ENCODE measurements around the gene DAAM2. TPM values are rescaled to one million over a fixed set of nuclear protein-coding genes. Genes with fewer than 3 reads are reported as not detected.

Gene DAAM2
- total RNA-seq, 1 experiment from 2014 or later: not detected

DNA sequence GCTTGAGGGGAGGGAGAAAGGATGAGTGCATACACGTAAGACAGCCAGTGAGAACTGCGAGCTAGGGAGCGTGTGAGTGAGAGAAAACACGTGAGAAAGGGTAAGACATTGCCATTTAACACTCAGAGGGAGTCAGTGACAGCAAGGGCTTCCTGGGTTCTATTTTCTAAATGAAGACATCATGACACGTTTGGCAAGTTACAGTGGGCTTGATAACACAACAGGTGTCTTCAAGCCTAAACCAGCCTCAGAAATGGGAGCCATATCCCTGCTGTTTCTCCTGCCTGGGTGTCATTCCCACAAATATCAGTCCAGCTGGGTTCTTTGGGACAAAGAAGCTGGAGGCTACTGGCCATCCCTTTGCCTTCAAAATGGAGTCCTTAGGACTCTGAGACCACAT, 159.0 kb downstream of the DAAM2 start:
- TF ChIP-seq, protein P1, sequence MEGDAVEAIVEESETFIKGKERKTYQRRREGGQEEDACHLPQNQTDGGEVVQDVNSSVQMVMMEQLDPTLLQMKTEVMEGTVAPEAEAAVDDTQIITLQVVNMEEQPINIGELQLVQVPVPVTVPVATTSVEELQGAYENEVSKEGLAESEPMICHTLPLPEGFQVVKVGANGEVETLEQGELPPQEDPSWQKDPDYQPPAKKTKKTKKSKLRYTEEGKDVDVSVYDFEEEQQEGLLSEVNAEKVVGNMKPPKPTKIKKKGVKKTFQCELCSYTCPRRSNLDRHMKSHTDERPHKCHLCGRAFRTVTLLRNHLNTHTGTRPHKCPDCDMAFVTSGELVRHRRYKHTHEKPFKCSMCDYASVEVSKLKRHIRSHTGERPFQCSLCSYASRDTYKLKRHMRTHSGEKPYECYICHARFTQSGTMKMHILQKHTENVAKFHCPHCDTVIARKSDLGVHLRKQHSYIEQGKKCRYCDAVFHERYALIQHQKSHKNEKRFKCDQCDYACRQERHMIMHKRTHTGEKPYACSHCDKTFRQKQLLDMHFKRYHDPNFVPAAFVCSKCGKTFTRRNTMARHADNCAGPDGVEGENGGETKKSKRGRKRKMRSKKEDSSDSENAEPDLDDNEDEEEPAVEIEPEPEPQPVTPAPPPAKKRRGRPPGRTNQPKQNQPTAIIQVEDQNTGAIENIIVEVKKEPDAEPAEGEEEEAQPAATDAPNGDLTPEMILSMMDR (IDR thresholded peaks at IDR 0.05; ENCODE audit: unreplicated experiment): no peak
- no peaks in the 10 kb centered on the region for H3K9me3 Mint-ChIP-seq (ENCODE audit: unreplicated experiment)
- no peak for DNase-seq (ENCODE audit: unreplicated experiment)
- ChIA-PET POLR2A (no interaction called here), CTCF (interaction anchor here (0.7 to 1.3 kb wide), 2 partner anchors 30 to 31 kb away, joined by 3 to 5 read pairs; no protein-coding TSS in a partner anchor)
- no peaks in the 10 kb centered on the region for H3K36me3 Mint-ChIP-seq (ENCODE audit: insufficient read depth, unreplicated experiment)
- no peaks in the 10 kb centered on the region for H3K27me3 Mint-ChIP-seq (ENCODE audit: insufficient read depth, unreplicated experiment)
- no TSS peak for BruUV-seq (replicated peaks)
- intact Hi-C loops (cut with micrococcal nuclease): no loop called here
- H3K4me3 Mint-ChIP-seq (ENCODE audit: unreplicated experiment): no peak overlapping the region
- H3K4me1 Mint-ChIP-seq (ENCODE audit: insufficient read depth, unreplicated experiment): no peaks in the 10 kb centered on the region
- no peak overlapping the region for H3K27ac Mint-ChIP-seq (ENCODE audit: low read depth, unreplicated experiment)

- no peak overlapping the region for H3K4me3 Mint-ChIP-seq (ENCODE audit: unreplicated experiment)
- H3K36me3 Mint-ChIP-seq (ENCODE audit: insufficient read depth, unreplicated experiment): no peaks in the 10 kb centered on the region
- BruUV-seq (replicated peaks): no TSS peak
- H3K9me3 Mint-ChIP-seq (ENCODE audit: unreplicated experiment): no peaks in the 10 kb centered on the region
- ChIA-PET POLR2A (no interaction called here), CTCF (interaction anchor here (0.7 to 1.3 kb wide), 2 partner anchors 29 to 32 kb away, joined by 3 to 5 read pairs; no protein-coding TSS in a partner anchor)
- no peaks in the 10 kb centered on the region for H3K4me1 Mint-ChIP-seq (ENCODE audit: insufficient read depth, unreplicated experiment)
- no peak overlapping the region for H3K27ac Mint-ChIP-seq (ENCODE audit: low read depth, unreplicated experiment)
- TF ChIP-seq, protein P1 (IDR thresholded peaks at IDR 0.05; ENCODE audit: unreplicated experiment): no peak
- intact Hi-C loops (cut with micrococcal nuclease): no loop called here
- no peak for DNase-seq (ENCODE audit: unreplicated experiment)
- no peaks in the 10 kb centered on the region for H3K27me3 Mint-ChIP-seq (ENCODE audit: insufficient read depth, unreplicated experiment)
These were observed 159.5 kb downstream of the DAAM2 start for GRCh38 chr6:39951716-39952115.

DNA sequence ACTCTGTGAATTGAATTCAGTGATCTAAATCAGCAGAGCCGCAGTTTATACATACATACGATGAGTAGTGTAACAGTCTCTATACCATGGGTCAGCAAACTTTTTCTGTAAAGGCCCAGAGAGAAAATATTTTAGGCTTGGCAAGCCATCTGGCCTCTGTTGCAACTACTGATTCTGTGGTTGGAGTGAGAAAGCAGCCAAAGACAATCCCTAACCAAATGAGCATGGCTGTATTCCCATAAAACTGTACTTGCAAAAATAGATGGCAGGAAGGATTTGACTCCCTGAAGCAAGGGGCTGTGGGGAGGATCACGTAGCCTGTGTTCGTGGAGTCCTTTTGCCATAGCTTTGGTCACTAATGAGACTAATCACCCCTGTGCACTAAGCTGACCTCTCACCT, 160.0 kb downstream of the DAAM2 start:
- CTCF ChIA-PET: no interaction called here
- Mint-ChIP-seq H3K27ac (ENCODE audit: low read depth, unreplicated experiment) (no peak overlapping the region), H3K9me3 (ENCODE audit: unreplicated experiment) (no peaks in the 10 kb centered on the region), H3K4me3 (ENCODE audit: unreplicated experiment) (no peak overlapping the region), H3K27me3 (ENCODE audit: insufficient read depth, unreplicated experiment) (no peaks in the 10 kb centered on the region), H3K36me3 (ENCODE audit: insufficient read depth, unreplicated experiment) (no peaks in the 10 kb centered on the region), H3K4me1 (ENCODE audit: insufficient read depth, unreplicated experiment) (no peaks in the 10 kb centered on the region)
- intact Hi-C loops (cut with micrococcal nuclease): no loop called here
- POLR2A ChIA-PET: no interaction called here
- TF ChIP-seq, protein P1 (IDR thresholded peaks at IDR 0.05; ENCODE audit: unreplicated experiment): no peak
- BruUV-seq (replicated peaks): no TSS peak
- no peak for DNase-seq (ENCODE audit: unreplicated experiment)

DNA sequence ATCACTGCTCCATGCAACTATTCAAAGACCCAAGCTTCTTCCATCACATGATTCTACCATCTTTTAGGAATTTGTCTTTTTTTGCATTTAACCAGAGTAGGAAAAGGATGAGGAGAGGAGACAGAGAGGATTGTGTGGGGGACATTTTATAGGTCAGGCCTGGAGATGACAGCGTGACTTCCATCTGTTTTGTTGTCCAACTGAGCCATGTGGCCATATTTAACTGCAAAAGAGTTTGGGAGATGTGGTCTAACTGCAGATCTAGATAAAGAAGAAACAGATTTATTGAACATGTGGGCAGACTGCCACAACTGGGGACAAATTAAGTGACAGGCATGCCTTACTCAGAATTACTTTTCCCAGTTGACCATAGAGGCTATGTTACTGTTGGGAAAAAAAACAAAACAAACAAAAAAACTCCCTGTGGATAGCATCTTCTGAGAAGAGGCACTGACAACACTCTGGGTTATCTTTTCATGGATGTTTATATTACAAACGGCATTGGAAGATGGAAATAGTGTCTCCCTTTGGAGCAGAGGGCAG, 161.0 kb downstream of the DAAM2 start:
- POLR2A ChIA-PET: no interaction called here
- CTCF ChIA-PET: interaction anchor here (0.6 kb wide), 2 partner anchors 18 to 601 kb away, joined by 3 read pairs; no protein-coding TSS in a partner anchor
- no peak overlapping the region for H3K4me3 Mint-ChIP-seq (ENCODE audit: unreplicated experiment)
- DNase-seq (ENCODE audit: unreplicated experiment): no peak
- no peaks in the 10 kb centered on the region for H3K27me3 Mint-ChIP-seq (ENCODE audit: insufficient read depth, unreplicated experiment)
- intact Hi-C loops (cut with micrococcal nuclease): no loop called here
- BruUV-seq (replicated peaks): no TSS peak
- no peaks in the 10 kb centered on the region for H3K36me3 Mint-ChIP-seq (ENCODE audit: insufficient read depth, unreplicated experiment)
- no peaks in the 10 kb centered on the region for H3K9me3 Mint-ChIP-seq (ENCODE audit: unreplicated experiment)
- H3K4me1 Mint-ChIP-seq (ENCODE audit: insufficient read depth, unreplicated experiment): no peaks in the 10 kb centered on the region
- H3K27ac Mint-ChIP-seq (ENCODE audit: low read depth, unreplicated experiment): no peak overlapping the region
- TF ChIP-seq, protein P1 (IDR thresholded peaks at IDR 0.05; ENCODE audit: unreplicated experiment): no peak

Other genes starting within 250 kb of the DAAM2 start
- 0.91 and 1.3 TPM in 2 replicates for gene KIF6, start 67.0 kb upstream of the DAAM2 start, total RNA-seq (2022)
- 4.9 and 5.3 TPM in 2 replicates for gene MOCS1, start 142.1 kb downstream of the DAAM2 start, total RNA-seq (2022)